Iris pigment epithelial cell (primary cell): ENCODE data around the gene SLC25A51.
"Not testable (repeated sequence)": the region's sequence is repeated elsewhere in the genome, so short reads cannot be mapped to it uniquely, and the experiment has no call there.

ENCODE experiments used
- DNase-seq: peaks from one replicate; pipeline ENCODE4 v3.0.0-alpha.2; 2011; ENCODE audit warnings: low read depth

Gene SLC25A51

GRCh38 chr9:37919956-37920335 lies 16.0 kb upstream of the SLC25A51 start:
- no peak for DNase-seq

GRCh38 chr9:37919246-37919955 lies 15.5 kb upstream of the SLC25A51 start:
- DNase-seq = no peak

- no peak for DNase-seq
Observed at GRCh38 chr9:37918665-37919170, 14.8 kb upstream of the SLC25A51 start.

GRCh38 chr9:37917801-37918664 lies 14.1 kb upstream of the SLC25A51 start:
- DNase-seq = no peak

- no peak for DNase-seq
Observed at GRCh38 chr9:37917313-37917731, 13.4 kb upstream of the SLC25A51 start.

- DNase-seq = no peak
Observed at GRCh38 chr9:37916471-37917312, 12.8 kb upstream of the SLC25A51 start.

- no peak for DNase-seq
Observed at GRCh38 chr9:37915911-37916470, 12.1 kb upstream of the SLC25A51 start.

GRCh38 chr9:37914701-37915358 lies 10.9 kb upstream of the SLC25A51 start:
- no peak for DNase-seq

- no peak for DNase-seq
Observed at GRCh38 chr9:37914154-37914551, 10.2 kb upstream of the SLC25A51 start.

- DNase-seq = peak; percentile 52
Observed at GRCh38 chr9:37913480-37914153, 9.7 kb upstream of the SLC25A51 start.

GRCh38 chr9:37911271-37911681 lies 7.3 kb upstream of the SLC25A51 start:
- DNase-seq = peak; percentile 75

- DNase-seq = no peak
Observed at GRCh38 chr9:37910271-37910670, 6.3 kb upstream of the SLC25A51 start.

GRCh38 chr9:37909836-37910235 lies 5.9 kb upstream of the SLC25A51 start:
- not testable (repeated sequence) for DNase-seq

- no peak for DNase-seq
Observed at GRCh38 chr9:37909326-37909725, 5.4 kb upstream of the SLC25A51 start.

GRCh38 chr9:37908698-37909186 lies 4.8 kb upstream of the SLC25A51 start:
- peak; percentile 80 for DNase-seq

GRCh38 chr9:37908283-37908682 lies 4.4 kb upstream of the SLC25A51 start:
- DNase-seq = no peak

- DNase-seq = no peak
Observed at GRCh38 chr9:37906312-37907239, 2.6 kb upstream of the SLC25A51 start.

GRCh38 chr9:37905776-37906175 lies 1.8 kb upstream of the SLC25A51 start:
- DNase-seq = no peak

GRCh38 chr9:37905131-37905505 lies 1.2 kb upstream of the SLC25A51 start:
- DNase-seq = no peak
